CD14-positive monocyte (primary cell): Measurements from ENCODE around the gene RRP12. TPM values are rescaled to one million over a fixed set of nuclear protein-coding genes. Genes with fewer than 3 reads are reported as not detected.

Source experiments
- DNase-seq, 3 donors: peaks; one replicate each; pipeline ENCODE4 v3.0.0-alpha.2; 2011 to 2022
- H2AFZ ChIP-seq: 2 replicates; pipeline ENCODE4 v1.6.0; 2012; ENCODE audit warnings: mild to moderate bottlenecking, low read depth, low read length, inconsistent platforms; ENCODE audit not compliant: insufficient read depth, poor library complexity, severe bottlenecking
- H3K27ac ChIP-seq, 2 donors: 1 replicate in 1 of 2; 2 replicates in 1 of 2; pipeline ENCODE4 v1.5.1; 2012 to 2013; ENCODE audit warnings: low read length in 2 of 2, control low read depth in 1 of 2, inconsistent platforms in 1 of 2, low read depth in 1 of 2, mild to moderate bottlenecking in 1 of 2
- H3K27me3 ChIP-seq, 2 donors: one replicate each; pipeline versions ENCODE4 v1.6.0 to v1.6.1; 2011 to 2013; ENCODE audit warnings: low read length in 2 of 2; ENCODE audit not compliant: control insufficient read depth in 2 of 2, insufficient read depth in 2 of 2
- H3K36me3 ChIP-seq, 2 donors: replicated peaks in 1 of 2; 1 replicate in 1 of 2; 2 replicates in 1 of 2; pipeline versions ENCODE4 v1.5.1 to v1.6.1; 2012 to 2013; ENCODE audit warnings: low read length in 2 of 2, control low read depth in 1 of 2, inconsistent platforms in 1 of 2, mild to moderate bottlenecking in 1 of 2; ENCODE audit not compliant: insufficient read depth in 2 of 2, control insufficient read depth in 1 of 2
- H3K4me1 ChIP-seq, 2 donors: 1 replicate in 1 of 2; 2 replicates in 1 of 2; pipeline versions ENCODE4 v1.5.1 to v1.6.1; 2012 to 2013; ENCODE audit warnings: low read length in 2 of 2, control low read depth in 1 of 2, inconsistent platforms in 1 of 2, mild to moderate bottlenecking in 1 of 2, moderate library complexity in 1 of 2; ENCODE audit not compliant: insufficient read depth in 2 of 2, control insufficient read depth in 1 of 2
- H3K4me2 ChIP-seq: replicated peaks from 2 replicates; pipeline ENCODE3; 2012; ENCODE audit warnings: low read length, moderate library complexity, mild to moderate bottlenecking; ENCODE audit not compliant: poor library complexity, severe bottlenecking; ENCODE audit errors: extremely low read depth
- H3K4me3 ChIP-seq, 3 experiments: fragments of 200-600 bp in 1 of 3; sonication (generic) in 1 of 3; replicated peaks in 1 of 3; 1 replicate in 2 of 3; 2 replicates in 1 of 3; pipeline ENCODE4 v1.5.1; 2011 to 2013; ENCODE audit warnings: low read length in 3 of 3, mild to moderate bottlenecking in 3 of 3, control low read depth in 2 of 3, low read depth in 2 of 3, inconsistent platforms in 1 of 3, moderate library complexity in 1 of 3
- H3K79me2 ChIP-seq: 2 replicates; pipeline ENCODE4 v1.6.0; 2012; ENCODE audit warnings: mild to moderate bottlenecking, control low read depth, inconsistent platforms, low read length, moderate library complexity; ENCODE audit not compliant: insufficient read depth
- H3K9ac ChIP-seq: 2 replicates; pipeline ENCODE4 v1.6.0; 2017; ENCODE audit warnings: low read length, mild to moderate bottlenecking; ENCODE audit not compliant: insufficient read depth, poor library complexity, severe bottlenecking
- H3K9me3 ChIP-seq, 2 donors: replicated peaks in 1 of 2; 1 replicate in 1 of 2; 2 replicates in 1 of 2; pipeline versions ENCODE4 v1.5.1 to v1.6.1; 2012 to 2013; ENCODE audit warnings: low read length in 2 of 2, control low read depth in 1 of 2; ENCODE audit not compliant: control insufficient read depth in 1 of 2, insufficient read depth in 1 of 2
- H4K20me1 ChIP-seq: 2 replicates; pipeline ENCODE4 v1.6.0; 2012; ENCODE audit warnings: mild to moderate bottlenecking, low read length, control low read depth, moderate library complexity; ENCODE audit not compliant: insufficient read depth
- H3K27ac Mint-ChIP-seq, 7 donors: one replicate each; pipeline ENCODE4 v1.8.0; 2020; ENCODE audit warnings: mild to moderate bottlenecking in 7 of 7, mixed read lengths in 7 of 7, moderate library complexity in 6 of 7, inconsistent platforms in 2 of 7
- H3K27me3 Mint-ChIP-seq, 3 donors: one replicate each; pipeline ENCODE4 v1.8.0; 2021 to 2022; ENCODE audit warnings: low read depth in 3 of 3, mild to moderate bottlenecking in 3 of 3, mixed read lengths in 3 of 3, moderate library complexity in 3 of 3, inconsistent platforms in 1 of 3
- H3K36me3 Mint-ChIP-seq, 2 donors: one replicate each; pipeline ENCODE4 v1.8.0; 2020; ENCODE audit warnings: mixed read lengths in 2 of 2, inconsistent platforms in 1 of 2, mild to moderate bottlenecking in 1 of 2
- H3K4me1 Mint-ChIP-seq: one replicate; pipeline ENCODE4 v1.8.0; 2020; ENCODE audit warnings: mild to moderate bottlenecking, mixed read lengths
- H3K4me3 Mint-ChIP-seq, 2 donors: one replicate each; pipeline ENCODE4 v1.8.0; 2020; ENCODE audit warnings: mild to moderate bottlenecking in 2 of 2, mixed read lengths in 2 of 2, moderate library complexity in 1 of 2
- H3K9me3 Mint-ChIP-seq, 7 donors: one replicate each; pipeline ENCODE4 v1.8.0; 2020 to 2022; ENCODE audit warnings: mixed read lengths in 7 of 7, mild to moderate bottlenecking in 6 of 7, moderate library complexity in 6 of 7, inconsistent platforms in 2 of 7
- CTCF ChIP-seq: fragments of 200-600 bp; IDR thresholded peaks from one replicate; pipeline ENCODE4 v1.8.0; 2022; ENCODE audit warnings: antibody characterized with exemption, mild to moderate bottlenecking
- WGBS: methylation state at CpG from one replicate; pipeline ENCODE4 v1.1.5; 2013; ENCODE audit warnings: missing lambda C conversion rate; ENCODE audit not compliant: insufficient coverage; 5-methylcytosine and 5-hydroxymethylcytosine counted together
- intact Hi-C, 2 donors: fragments of 100-400 bp; cut with micrococcal nuclease; formaldehyde crosslinking; loops; one replicate each; pipeline versions ENCODE4 v1.15.0 to v1.15.1; 2023
- polyA plus RNA-seq, 3 donors: library from polyadenylated mRNA; depleted of rRNA in 1 of 3; unstranded in 2 of 3; stranded (reverse) in 1 of 3; fragments of 300-500 nt in 2 of 3; fragments of >200 nt in 1 of 3; fragmentation: Illumina TruSeq in 2 of 3; gene quantifications; 1 replicate in 2 of 3; 2 replicates in 1 of 3; pipeline ENCODE4 v1.2.3, GENCODE V29; 2012 to 2021

Gene RRP12
- polyA plus RNA-seq, 3 donors: 31.0 to 98.7 (median 44.3) TPM

GRCh38 chr10:97396056-97396455 is 5.1 kb downstream of the RRP12 start:
- peaks cover 6% of the 10 kb centered on the region for H4K20me1 ChIP-seq
- no peak overlapping the region for H3K9ac ChIP-seq
- DNase-seq: no peak
- TF ChIP-seq CTCF: no peak
- no peak overlapping the region for H2AFZ ChIP-seq
- WGBS: 82% methylated on average over 3 of the region's 4 CpGs
- Mint-ChIP-seq H3K27ac (peak overlapping the region in 2 of 7 donors; percentile 14 to 46), H3K36me3 (peaks cover 32 to 62% of the 10 kb centered on the region in 2 donors), H3K9me3 (no peaks in the 10 kb centered on the region), H3K27me3 (peaks cover 0 to 2% (median 0%) of the 10 kb centered on the region in 3 donors), H3K4me1 (peaks cover 7% of the 10 kb centered on the region), H3K4me3 (no peak overlapping the region)
- H3K27me3 ChIP-seq: no peaks in the 10 kb centered on the region
- H3K4me1 ChIP-seq: peaks cover 16 to 18% of the 10 kb centered on the region in 2 donors
- no peaks in the 10 kb centered on the region for H3K9me3 ChIP-seq
- peaks cover 45 to 65% of the 10 kb centered on the region in 2 donors for H3K36me3 ChIP-seq
- H3K4me2 ChIP-seq: no peak overlapping the region
- H3K27ac ChIP-seq: no peak overlapping the region
- no peak overlapping the region for H3K4me3 ChIP-seq
- peaks cover 24% of the 10 kb centered on the region for H3K79me2 ChIP-seq
- intact Hi-C loops: no loop called here

GRCh38 chr10:97393034-97393573 is 8.0 kb downstream of the RRP12 start:
- Histone ChIP-seq H3K9ac (no peak overlapping the region), H4K20me1 (no peaks in the 10 kb centered on the region), H3K4me2 (no peak overlapping the region), H3K4me3 (no peak overlapping the region), H3K27me3 (no peaks in the 10 kb centered on the region), H3K27ac (no peak overlapping the region), H3K9me3 (no peaks in the 10 kb centered on the region), H2AFZ (no peak overlapping the region), H3K79me2 (peaks cover 3% of the 10 kb centered on the region), H3K36me3 (peaks cover 66 to 90% of the 10 kb centered on the region in 2 donors), H3K4me1 (peaks cover 16 to 24% of the 10 kb centered on the region in 2 donors)
- DNase-seq: no peak
- H3K27ac Mint-ChIP-seq: peak overlapping the region in 1 of 7 donors; percentile 7
- no peak for TF ChIP-seq CTCF
- intact Hi-C loops: no loop called here
- peaks cover 20% of the 10 kb centered on the region for H3K4me1 Mint-ChIP-seq
- peaks cover 58 to 84% of the 10 kb centered on the region in 2 donors for H3K36me3 Mint-ChIP-seq
- peaks cover 0 to 2% (median 0%) of the 10 kb centered on the region in 3 donors for H3K27me3 Mint-ChIP-seq
- 100% methylated on average over 6 of the region's 8 CpGs for WGBS
- no peaks in the 10 kb centered on the region for H3K9me3 Mint-ChIP-seq
- no peak overlapping the region for H3K4me3 Mint-ChIP-seq
